ENCODE measurements around the gene CTBP1. TPM values are rescaled to one million over a fixed set of nuclear protein-coding genes. Genes with fewer than 3 reads are reported as not detected.

Gene CTBP1
- total and polyA plus RNA-seq, 9 of the 15 experiments (the other 6 are each of a cell fraction or from before 2014, with no cell fraction given): 14.5 to 162 (median 68.2) TPM

DNA sequence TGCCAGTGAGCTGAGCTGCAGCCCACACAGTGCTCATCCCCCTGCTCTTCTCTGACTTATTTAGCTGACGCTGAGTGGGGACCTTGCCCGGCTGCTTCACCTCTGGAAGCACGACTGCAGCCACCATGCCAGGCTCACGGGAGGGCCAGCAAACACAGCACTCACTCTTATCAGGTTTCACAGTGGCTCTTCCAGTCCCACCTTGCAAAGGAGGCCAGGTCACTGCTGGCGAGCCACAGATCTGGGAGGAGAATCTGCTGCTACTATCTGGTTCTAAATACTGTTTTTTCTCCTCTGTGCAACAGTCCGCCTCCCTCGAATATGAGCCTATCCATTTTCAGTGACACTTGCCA, 69.9 kb downstream of the CTBP1 start (continued):
- TF ChIP-seq, protein P1, sequence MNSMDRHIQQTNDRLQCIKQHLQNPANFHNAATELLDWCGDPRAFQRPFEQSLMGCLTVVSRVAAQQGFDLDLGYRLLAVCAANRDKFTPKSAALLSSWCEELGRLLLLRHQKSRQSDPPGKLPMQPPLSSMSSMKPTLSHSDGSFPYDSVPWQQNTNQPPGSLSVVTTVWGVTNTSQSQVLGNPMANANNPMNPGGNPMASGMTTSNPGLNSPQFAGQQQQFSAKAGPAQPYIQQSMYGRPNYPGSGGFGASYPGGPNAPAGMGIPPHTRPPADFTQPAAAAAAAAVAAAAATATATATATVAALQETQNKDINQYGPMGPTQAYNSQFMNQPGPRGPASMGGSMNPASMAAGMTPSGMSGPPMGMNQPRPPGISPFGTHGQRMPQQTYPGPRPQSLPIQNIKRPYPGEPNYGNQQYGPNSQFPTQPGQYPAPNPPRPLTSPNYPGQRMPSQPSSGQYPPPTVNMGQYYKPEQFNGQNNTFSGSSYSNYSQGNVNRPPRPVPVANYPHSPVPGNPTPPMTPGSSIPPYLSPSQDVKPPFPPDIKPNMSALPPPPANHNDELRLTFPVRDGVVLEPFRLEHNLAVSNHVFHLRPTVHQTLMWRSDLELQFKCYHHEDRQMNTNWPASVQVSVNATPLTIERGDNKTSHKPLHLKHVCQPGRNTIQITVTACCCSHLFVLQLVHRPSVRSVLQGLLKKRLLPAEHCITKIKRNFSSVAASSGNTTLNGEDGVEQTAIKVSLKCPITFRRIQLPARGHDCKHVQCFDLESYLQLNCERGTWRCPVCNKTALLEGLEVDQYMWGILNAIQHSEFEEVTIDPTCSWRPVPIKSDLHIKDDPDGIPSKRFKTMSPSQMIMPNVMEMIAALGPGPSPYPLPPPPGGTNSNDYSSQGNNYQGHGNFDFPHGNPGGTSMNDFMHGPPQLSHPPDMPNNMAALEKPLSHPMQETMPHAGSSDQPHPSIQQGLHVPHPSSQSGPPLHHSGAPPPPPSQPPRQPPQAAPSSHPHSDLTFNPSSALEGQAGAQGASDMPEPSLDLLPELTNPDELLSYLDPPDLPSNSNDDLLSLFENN (IDR thresholded peaks at IDR 0.05; ENCODE audit: low read depth in 2 of 2, low read length in 2 of 2): peak in 1 of 2 experiments; percentile 45; a peak in 1 of 4 replicates
- TF ChIP-seq ELF2 (CRISPR knock-in tag; IDR thresholded peaks at IDR 0.05) (no peak), TEAD4 (IDR thresholded peaks at IDR 0.05; ENCODE audit: low read length) (peak; percentile 86; the same call in 1 of the 2 replicates), TEAD4 (CRISPR knock-in tag; IDR thresholded peaks at IDR 0.05; ENCODE audit: borderline replicate concordance) (no peak), CBFA2T3 (IDR thresholded peaks at IDR 0.05) (peak; percentile 85), ZFPM2 (CRISPR knock-in tag; IDR thresholded peaks at IDR 0.05) (no peak), TRIM24 (IDR thresholded peaks at IDR 0.05) (0 out of 4 replicates have a peak, but pooled peaks of 1 of the 2 experiments have one; percentile 13), ZNF384 (IDR thresholded peaks at IDR 0.05; ENCODE audit: low read depth, low read length) (peak; percentile 11; the same call in 1 of the 2 replicates), TCF3 (CRISPR knock-in tag; IDR thresholded peaks at IDR 0.05) (peak; percentile 79), POLR2AphosphoS5 (IDR thresholded peaks at IDR 0.05; ENCODE audit: control insufficient read depth, insufficient read depth, low read depth, low read length) (peak; percentile 47; the same call in 1 of the 2 replicates), DPF2 (IDR thresholded peaks at IDR 0.05) (0 out of 2 replicates have a peak, but pooled peaks have one; percentile 28), IFI16 (CRISPR knock-in tag; IDR thresholded peaks at IDR 0.05) (no peak), SPI1 (IDR thresholded peaks at IDR 0.05; ENCODE audit: borderline replicate concordance, low read depth, low read length) (no peak), PML (IDR thresholded peaks at IDR 0.05; ENCODE audit: low read length) (peak; percentile 62), EP300 (IDR thresholded peaks at IDR 0.05; ENCODE audit: low read length) (peak; percentile 44; the same call in 1 of the 2 replicates)
- TF ChIP-seq, protein P2, sequence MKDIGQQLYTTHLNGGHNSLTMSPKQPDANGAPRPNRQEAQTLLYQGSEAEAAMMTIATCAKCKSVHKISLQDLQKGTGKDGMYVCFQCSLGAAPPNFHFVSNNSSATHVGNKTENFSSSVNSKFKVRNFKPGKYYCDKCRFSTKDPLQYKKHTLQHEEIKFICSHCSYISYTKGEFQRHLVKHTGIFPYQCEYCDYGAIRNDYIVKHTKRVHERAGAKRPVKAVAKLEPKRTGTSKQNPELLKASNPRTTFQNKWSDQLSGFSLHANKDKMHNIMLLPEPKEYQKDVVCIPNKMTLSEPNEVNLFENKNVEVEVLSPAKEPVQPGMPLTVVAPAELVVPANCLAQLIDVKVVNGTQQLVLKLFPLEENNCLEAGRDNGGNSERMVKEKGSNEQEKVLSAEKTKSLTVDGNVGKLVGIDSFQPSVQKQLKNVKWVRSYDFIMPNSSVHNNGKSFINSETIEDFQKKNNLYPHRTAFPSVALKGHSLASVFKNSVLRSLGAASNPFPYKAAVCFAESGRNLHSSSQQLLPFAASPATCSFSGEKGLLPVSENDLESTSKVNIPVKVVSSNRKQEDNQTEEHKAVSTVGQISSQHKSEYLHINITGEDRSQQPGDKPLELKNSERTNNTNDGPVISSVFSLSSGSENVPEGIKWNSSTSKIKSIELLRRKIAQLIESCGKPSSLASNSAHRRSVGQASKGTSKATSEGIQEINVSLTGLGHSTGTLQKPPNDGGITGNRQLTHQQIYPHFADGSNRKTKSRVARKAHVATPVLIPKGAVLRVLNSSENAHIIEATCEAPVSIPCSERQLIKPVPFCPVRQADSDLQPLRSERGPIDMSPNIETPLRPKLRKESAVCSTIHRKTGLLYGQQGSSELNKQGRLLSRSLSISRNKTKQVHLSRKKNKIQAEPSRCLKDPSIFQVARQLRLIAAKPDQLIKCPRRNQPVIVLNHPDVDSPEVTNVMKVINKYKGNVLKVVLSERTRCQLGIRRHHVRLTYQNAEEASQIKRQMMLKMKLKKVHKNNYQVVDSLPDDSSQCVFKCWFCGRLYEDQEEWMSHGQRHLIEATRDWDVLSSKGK (CRISPR knock-in tag; IDR thresholded peaks at IDR 0.05): no peak

Measured in K562 (cell line).